ENCODE data around the gene EFCAB13. TPM values are rescaled to one million over a fixed set of nuclear protein-coding genes. Genes with fewer than 3 reads are reported as not detected.
A peak's percentile ranks its signal among the peaks of the same experiment; 100 is the strongest.

The EFCAB13 gene
- total RNA-seq, 1 donor: 3.9 TPM

DNA sequence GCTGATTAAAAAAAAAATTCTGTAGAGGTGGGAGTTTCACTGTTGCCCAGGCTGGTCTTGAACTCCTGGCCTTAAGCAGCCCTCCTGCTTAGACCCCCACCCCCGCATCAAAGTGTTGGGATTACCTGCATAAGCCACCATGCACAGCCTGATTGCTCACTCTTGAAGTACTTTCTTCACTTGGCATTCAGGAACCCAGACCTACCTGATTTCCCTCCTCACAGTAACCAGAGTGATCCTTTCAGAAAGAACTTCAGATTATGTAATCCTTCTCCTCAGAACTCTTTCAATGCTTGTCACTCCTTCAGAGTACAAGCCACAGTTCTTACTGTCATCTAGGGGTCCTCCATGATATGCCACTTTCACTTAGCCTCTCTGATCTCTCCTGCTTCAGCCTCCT, 1.4 kb downstream of the EFCAB13 start:
- no peak overlapping the region for H3K4me3 ChIP-seq (ENCODE audit: low read depth, low read length)
- DNase-seq (ENCODE audit: low read depth): no peak
- TF ChIP-seq, protein P1, sequence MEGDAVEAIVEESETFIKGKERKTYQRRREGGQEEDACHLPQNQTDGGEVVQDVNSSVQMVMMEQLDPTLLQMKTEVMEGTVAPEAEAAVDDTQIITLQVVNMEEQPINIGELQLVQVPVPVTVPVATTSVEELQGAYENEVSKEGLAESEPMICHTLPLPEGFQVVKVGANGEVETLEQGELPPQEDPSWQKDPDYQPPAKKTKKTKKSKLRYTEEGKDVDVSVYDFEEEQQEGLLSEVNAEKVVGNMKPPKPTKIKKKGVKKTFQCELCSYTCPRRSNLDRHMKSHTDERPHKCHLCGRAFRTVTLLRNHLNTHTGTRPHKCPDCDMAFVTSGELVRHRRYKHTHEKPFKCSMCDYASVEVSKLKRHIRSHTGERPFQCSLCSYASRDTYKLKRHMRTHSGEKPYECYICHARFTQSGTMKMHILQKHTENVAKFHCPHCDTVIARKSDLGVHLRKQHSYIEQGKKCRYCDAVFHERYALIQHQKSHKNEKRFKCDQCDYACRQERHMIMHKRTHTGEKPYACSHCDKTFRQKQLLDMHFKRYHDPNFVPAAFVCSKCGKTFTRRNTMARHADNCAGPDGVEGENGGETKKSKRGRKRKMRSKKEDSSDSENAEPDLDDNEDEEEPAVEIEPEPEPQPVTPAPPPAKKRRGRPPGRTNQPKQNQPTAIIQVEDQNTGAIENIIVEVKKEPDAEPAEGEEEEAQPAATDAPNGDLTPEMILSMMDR (IDR thresholded peaks at IDR 0.05; ENCODE audit: insufficient read depth, low read depth, low read length): no peak

DNA sequence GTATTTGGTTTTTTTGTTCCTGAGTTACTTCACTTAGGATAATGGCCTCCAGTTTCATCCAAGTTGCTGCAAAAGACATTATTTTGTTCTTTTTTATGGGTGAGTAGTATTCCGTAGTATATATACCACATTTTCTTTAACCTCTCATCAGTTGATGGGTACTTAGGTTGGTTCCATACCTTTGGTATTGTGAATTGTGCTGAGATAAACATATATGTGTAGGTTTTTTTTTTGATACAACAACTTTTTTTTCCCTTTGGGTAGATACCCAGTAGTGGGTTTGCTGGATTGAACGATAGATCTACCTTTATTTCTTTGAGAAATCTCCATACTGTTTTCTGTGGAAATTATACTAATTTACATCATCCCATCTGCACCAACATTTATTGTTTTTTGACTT, 6.8 kb downstream of the EFCAB13 start:
- no peak for DNase-seq (ENCODE audit: low read depth)
- TF ChIP-seq, protein P1 (IDR thresholded peaks at IDR 0.05; ENCODE audit: insufficient read depth, low read depth, low read length): no peak
- no peak overlapping the region for H3K4me3 ChIP-seq (ENCODE audit: low read depth, low read length)

- TF ChIP-seq, protein P1 (IDR thresholded peaks at IDR 0.05; ENCODE audit: insufficient read depth, low read depth, low read length): no peak
- H3K4me3 ChIP-seq (ENCODE audit: low read depth, low read length): no peak overlapping the region
- DNase-seq (ENCODE audit: low read depth): no peak
Observed at GRCh38 chr17:47332287-47332686, 8.5 kb downstream of the EFCAB13 start.

DNA sequence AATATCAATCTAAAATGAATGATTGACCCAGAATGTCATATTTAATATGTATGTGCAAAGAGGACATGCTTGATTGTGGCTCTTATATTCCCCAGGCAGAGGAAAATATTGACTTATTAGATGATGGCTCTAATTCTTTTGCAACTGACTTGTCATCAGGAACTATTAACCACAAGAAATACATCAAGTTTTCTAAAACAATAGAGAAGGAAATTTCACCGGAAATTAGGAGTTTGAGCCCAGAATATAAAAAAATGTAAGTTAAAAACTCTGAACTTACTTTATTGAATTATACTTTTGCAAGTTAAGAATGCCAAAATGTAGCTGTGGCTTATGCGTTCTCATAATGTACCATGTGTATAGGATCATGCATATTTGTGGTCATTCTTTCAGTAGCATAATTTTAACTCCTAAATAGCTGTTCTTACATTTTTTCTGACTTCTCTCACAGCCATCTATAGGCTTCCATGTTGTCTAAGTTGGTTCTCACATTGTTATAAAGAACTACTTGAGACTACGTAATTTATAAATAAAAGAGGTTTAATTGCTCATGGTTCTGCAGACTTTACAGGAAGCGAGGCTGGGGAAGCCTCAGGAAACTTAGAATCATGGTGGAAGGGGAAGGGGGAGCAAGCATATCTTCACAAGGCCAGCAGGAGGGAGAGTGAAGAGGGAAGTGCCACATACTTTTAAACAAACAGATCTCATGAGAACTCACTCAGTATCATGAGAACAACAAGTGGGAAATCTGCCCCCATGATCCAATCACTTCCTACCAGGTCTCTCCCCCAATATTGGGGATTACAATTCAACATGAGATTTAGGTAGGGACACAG, 11.6 kb downstream of the EFCAB13 start:
- TF ChIP-seq, protein P1 (IDR thresholded peaks at IDR 0.05; ENCODE audit: insufficient read depth, low read depth, low read length): no peak
- peak; percentile 14 for DNase-seq (ENCODE audit: low read depth)
- H3K4me3 ChIP-seq (ENCODE audit: low read depth, low read length): no peak overlapping the region

DNA sequence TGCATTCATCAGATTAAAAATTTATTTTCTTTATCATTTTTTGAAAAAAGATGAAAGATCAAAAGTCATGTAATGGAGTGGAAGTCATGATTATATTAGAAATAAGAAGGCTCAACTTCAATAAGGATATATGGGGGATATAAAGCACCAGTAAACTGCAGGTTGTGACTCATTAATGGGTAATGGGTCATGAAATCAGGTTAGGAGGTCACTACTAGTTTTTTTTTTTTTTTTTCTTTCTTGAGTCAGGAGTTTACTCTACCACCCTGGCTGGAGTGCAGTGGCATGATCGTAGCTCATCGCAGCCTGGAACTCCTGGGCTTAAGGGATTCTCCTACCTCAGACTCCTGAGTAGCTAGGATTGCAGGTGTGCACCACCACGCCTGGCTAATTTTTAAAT, 14.3 kb downstream of the EFCAB13 start:
- H3K4me3 ChIP-seq (ENCODE audit: low read depth, low read length): no peak overlapping the region
- TF ChIP-seq, protein P1 (IDR thresholded peaks at IDR 0.05; ENCODE audit: insufficient read depth, low read depth, low read length): no peak
- DNase-seq (ENCODE audit: low read depth): no peak

GRCh38 chr17:47352848-47353247, 29.1 kb downstream of the EFCAB13 start:
- no peak for DNase-seq (ENCODE audit: low read depth)
- H3K4me3 ChIP-seq (ENCODE audit: low read depth, low read length): no peak overlapping the region
- TF ChIP-seq, protein P1 (IDR thresholded peaks at IDR 0.05; ENCODE audit: insufficient read depth, low read depth, low read length): no peak

All from fibroblast of villous mesenchyme (primary cell).